ENCODE results near the gene ABHD6.
A peak's percentile ranks its signal among the peaks of the same experiment; 100 is the strongest.
"Not testable (repeated sequence)": the region's sequence is repeated elsewhere in the genome, so short reads cannot be mapped to it uniquely, and the experiment has no call there.

The ABHD6 gene

GRCh38 chr3:58324391-58325390 is 87.1 kb downstream of the ABHD6 start:
- no peak for DNase-seq

DNA sequence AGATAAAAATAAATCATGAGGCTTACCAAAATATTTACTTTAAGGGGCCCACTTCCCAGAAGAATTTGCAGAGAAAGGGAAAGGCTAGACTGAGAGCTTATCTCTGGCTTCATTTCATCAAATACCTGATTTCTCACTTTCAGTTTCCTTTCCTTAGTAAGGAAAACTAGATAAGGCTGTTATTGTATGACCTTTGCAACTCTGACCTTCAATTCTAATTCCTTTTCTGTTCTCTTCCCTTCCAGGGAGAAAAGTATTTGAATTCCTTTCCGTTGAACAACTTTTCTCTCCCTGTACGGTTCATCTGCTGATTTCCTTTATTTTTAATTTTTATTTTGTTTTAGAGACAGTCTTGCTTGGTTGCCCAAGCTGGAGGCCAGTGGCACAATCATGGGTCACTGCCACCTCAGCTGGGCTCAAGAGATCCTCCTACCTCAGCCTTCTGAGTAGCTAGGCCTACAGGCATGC is 88.0 kb downstream of the ABHD6 start:
- DNase-seq = no peak

GRCh38 chr3:58326267-58326900 is 88.8 kb downstream of the ABHD6 start:
- DNase-seq = no peak

GRCh38 chr3:58329150-58329921 is 91.7 kb downstream of the ABHD6 start:
- no peak for DNase-seq

DNA sequence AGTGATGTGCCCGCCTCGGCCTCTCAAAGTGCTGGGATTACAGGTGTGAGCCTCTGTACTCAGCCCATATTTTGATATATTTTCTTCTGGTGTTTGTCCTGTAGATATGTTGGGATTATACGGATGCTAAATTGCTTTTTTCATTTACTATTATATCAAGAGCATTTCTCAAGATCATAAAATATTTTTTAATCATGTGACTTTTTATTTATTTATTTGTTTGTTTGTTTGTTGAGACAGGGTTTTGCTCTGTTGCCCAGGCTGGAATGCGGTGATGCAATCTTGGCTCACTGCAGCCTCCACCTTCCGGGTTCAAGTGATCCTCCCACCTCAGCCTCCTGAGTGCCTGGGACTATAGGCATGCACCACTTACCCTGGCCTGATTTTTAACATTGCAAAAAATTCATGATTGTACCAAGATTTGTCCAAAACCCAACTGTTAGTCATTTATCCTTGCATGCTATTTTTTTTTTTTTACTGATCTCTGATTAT is 92.4 kb downstream of the ABHD6 start:
- no peak for DNase-seq

GRCh38 chr3:58331593-58332152 is 94.1 kb downstream of the ABHD6 start:
- no peak for DNase-seq

DNA sequence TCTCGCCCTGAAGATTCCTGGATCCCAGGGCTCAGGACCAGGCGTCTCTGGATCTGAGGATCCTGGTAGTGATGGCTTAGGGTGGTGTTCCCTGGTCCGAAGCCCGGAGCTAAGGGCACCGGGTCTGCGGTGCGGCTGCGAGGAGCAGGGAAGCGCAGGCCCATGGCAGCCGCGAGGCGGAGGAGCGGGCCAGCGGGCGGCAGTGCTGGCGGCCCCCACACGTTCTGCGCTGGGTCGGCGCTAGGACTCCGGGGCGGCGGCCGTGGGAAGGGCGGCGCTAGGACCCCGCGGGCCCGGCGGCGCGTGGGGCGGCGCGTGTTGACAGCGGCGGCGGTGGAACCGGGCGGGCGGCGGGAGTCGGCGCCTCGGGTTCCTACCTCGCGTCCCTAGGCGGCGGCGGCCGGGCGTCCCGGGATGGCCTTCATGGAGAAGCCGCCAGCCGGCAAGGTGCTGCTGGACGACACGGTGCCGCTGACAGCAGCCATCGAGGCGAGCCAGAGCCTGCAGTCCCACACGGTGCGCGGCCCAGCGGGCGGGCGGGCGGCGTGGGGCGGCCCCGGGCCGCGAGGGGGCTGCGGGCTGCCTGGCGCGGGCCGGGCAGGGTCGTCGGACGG is 95.1 kb downstream of the ABHD6 start, which contains the start of gene PXK:
Gene PXK (plus strand): TSS at position 318 of the 614 bp plus-strand sequence. CDS start 97 bp downstream, at position 415.
- DNase-seq = peak; percentile 84

GRCh38 chr3:58333206-58334012 is 95.8 kb downstream of the ABHD6 start:
- DNase-seq = peak; percentile 41

DNA sequence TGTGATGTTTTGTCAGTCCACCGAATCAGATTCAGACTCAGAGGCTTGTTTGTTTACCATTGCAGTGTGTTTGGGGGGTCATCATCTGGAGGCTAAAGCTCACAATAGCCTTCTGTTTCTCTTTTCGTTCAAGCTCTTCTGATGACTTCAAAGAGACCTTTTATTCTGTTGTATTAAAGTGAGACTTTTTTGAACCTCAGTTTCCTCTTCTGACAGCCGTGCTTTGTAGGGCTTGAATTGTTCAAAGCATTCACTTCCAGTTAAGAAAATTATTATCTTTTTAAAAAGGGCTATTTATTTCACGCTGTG is 96.4 kb downstream of the ABHD6 start:
- no peak for DNase-seq

DNA sequence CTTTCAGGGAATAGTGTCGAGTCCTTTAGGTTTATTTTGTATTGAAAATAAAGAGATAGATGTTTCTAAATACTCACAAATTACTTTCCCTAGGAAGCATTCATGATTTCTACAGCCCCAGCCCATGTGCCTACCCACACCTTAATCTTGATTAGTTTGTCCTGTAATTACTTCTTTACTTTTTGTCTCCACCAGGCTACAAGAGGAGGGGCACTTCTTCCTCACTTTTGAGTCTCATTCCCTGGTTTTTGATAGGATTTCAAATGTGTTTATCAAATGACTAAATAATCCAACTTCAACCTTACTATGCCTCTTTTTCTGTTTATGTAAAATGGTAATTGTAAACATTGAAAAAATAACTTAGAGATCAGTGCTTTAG is 96.9 kb downstream of the ABHD6 start:
- no peak for DNase-seq

GRCh38 chr3:58335652-58335947 is 98.0 kb downstream of the ABHD6 start:
- no peak for DNase-seq

DNA sequence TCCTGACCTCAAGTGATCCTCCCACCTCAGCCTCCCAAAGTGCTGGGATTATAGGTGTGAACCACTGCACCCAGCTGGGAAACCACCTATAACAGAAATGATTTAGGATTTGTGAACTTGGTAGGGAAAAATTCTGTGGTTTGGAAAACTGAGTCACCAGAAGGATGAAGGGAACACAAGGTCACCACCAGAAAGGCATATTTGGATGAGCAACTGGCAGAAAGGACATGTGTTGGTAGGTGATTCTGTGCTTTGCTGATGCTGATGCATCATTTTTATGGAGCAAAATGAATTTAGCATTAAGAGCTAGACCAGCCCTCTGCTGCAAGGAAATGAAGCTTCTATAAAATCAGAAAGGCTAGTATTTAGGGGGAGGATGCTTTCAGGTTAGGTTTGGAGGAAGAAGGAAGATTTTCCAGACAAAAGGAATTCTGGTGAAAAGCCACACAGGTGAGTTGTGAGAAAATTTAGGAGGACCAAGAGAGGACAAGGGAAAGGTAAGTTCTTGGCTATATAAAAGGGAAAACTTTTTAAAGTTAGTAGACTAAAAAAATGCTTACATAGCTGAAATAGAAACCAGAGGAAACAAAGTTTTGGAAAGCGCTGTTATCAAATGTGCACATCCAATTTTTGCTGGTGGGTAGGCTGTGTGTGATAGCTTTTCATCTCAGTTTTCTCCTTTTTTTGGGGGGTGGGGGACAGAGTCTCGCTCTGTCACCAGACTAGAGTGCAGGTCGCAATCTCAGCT is 98.7 kb downstream of the ABHD6 start:
- peak; percentile 94 for DNase-seq

DNA sequence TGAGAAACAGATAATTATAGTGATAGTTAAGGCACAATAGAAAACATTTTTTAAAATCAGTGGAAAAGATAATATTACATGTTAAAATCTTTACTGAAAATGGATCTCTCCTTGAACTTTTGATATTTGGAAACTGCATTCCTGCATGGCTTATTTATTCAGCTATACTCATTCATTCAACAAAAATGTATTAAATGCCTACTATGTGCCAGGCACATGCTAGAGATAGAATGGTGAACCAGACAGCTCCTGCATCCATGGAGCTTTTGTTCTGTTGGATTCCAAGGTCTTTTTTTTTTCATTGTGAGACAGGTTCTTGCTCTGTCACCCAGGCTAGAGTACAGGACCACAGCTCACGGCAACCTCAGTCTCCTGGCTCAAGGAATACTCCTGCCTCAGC is 99.6 kb downstream of the ABHD6 start:
- no peak for DNase-seq

DNA sequence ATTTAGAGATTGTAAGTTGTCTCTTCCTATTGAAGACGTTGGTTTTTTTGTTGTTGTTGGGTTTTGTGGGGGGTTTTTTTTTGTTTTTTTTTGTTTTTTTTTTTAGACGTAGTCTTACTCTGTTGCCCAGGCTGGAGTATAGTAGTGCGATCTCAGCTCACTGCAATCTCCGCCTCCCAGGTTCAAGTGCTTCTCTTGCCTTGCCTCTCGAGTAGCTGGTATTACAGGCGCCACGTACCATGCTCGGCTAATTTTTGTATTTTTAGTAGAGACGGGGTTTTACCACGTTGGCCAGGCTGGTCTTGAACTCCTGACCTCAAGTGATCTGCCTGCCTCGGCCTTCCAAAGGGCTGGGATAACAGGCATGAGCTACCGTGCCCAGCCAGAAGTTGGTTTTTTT is 101.6 kb downstream of the ABHD6 start:
- not testable (repeated sequence) for DNase-seq

DNA sequence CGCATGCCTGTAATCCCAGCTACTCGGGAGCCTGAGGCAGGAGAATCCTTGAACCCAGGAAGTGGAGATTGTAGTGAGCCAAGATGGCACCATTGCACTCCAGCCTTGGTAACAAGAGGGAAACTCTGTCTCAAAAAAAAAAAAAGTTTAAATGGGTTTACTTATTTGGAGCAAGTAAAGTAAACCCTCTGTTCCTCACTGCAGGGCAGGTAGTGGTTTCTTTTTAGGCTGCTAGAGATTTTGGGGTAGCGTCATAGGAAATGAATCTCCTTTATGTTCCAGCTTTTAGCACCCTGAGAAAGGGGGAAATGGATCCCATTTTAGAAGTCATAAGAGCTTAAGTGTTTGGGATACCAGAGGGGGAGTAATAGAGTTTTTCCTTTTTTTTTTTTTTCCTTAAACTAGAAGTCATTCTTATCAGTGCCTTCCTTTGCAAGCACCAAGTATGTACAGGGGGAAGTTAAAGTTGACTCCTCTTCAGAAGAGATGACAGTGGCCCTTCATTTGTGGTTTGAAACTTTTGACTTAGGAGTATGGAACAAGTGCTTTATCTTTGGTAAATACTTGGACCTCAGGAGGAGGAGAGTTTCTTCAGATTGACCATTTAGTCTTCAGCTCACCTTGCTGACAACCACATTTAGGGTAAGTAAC is 103.1 kb downstream of the ABHD6 start:
- DNase-seq = no peak

GRCh38 chr3:58341376-58341775 is 103.8 kb downstream of the ABHD6 start:
- peak; percentile 52 for DNase-seq

DNA sequence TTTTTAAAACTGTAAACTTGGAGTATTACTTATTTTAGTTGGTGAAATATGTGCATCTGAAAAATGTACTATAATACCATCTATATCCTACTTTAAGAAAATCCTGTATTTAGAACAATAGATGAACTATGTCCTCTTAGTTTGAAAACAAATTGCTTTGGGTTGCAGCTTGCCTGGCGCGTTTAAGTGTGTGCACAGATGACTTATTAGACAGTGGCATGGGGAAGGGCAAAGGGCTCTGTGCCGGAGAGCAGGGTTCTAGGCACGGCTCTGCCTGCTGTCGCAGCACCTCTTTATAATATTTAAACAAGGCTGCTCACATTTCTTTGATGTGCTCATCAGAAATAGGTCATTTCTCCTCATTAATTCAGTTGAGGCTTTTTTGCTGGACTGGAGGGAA is 105.1 kb downstream of the ABHD6 start:
- DNase-seq = no peak

All from HCEC 1CT (cell line).